NK-92 (cell line): ENCODE results near the gene CDC27.
"Not testable (repeated sequence)": the region's sequence is repeated elsewhere in the genome, so short reads cannot be mapped to it uniquely, and the experiment has no call there.

ENCODE experiments used
- DNase-seq: peaks from one replicate; lab custom pipeline; 2025; ENCODE audit not compliant: unreplicated experiment; lab: John Stamatoyannopoulos, UW

Gene CDC27

DNA sequence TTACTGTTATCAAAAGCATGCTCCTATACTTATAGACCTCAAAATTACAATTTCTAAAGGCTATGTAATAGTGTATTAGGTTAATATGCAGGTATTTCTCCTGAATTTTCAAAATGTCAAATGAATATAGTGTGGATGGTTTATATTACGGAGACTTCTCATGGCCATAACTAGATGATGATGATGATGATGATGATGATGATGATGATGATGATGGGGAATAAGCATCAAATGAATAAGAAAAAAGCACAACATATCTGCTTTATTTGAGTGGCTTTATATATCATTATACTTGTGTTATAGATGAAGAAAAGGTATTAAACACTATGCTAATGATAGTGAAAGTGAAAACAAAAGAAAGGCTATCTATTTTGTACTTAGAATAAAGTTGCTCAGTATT is 53.9 kb downstream of the CDC27 start:
- DNase-seq, result no peak

DNA sequence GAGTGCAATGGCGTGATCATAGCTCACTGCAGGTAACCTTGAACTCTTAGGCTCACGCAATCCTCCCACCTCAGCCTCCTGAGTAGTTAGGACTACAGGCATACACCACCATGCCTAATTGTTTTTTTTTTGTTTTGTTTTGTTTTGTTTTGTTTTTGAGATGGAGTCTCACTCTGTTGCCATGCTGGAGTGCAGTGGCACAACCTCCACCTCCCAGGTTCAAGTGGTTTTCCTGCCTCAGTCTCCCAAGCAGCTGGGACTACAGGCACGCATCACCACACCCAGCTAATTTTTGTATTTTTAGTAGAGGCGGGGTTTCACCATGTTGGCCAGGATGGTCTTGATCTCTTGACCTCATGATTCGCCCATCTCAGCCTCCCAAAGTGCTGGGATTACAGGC is 54.7 kb downstream of the CDC27 start:
- DNase-seq, result not testable (repeated sequence)

DNA sequence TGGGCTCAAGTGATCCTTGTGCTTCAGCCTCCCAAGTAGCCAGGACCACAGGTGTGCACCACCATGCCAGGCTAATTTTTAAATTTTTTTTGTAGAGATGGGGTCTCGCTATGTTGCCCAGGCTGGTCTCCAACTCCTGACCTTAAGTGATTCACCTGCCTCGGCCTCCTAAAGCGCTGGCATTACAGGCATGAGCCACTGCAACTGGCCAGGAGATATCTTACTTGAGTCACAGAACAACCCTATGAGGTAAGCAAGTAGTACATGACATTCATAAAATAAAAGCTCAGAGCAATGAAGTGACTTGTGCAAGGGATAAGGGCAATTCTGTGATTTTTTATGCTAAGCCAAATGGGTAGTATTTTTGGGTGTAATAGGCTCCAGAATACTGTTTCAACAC is 57.3 kb downstream of the CDC27 start:
- no peak for DNase-seq

DNA sequence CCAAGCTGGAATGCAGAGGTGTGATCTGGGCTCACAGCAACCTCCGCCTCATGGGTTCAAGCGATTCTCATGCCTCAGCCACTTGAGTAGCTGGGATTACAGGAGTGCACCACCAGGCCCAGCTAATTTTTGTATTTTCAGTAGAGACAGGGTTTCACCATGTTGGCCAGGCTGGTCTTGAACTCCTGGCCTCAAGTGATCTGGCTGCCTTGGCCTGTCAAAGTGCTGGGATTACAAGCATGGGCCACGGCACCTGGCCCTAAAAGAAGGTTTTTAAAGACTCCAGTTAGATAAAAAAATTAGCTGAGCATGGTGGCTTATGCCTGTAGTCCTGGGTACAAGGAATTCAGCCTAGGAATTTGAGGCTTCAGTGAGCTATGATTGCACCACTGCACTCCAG is 62.3 kb downstream of the CDC27 start:
- DNase-seq, result not testable (repeated sequence)

DNA sequence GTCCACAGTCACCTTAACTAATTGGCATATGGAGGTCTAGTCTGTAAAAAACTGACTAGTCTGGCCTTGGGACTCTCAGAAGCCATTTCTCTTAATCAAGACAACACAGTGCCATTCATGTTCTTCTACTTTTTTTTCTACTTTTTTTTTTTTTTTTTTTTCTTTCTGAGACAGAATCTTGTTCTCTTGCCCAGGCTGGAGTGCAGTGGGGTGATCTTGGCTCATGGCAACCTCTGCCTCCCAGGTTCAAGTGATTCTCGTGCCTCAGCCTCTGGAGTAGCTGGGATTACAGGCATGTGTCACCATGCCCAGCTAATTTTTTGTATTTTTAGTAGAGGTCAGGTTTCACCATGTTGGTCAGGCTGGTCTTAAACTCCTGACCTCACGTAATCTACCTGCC is 65.8 kb downstream of the CDC27 start:
- DNase-seq, result not testable (repeated sequence)

DNA sequence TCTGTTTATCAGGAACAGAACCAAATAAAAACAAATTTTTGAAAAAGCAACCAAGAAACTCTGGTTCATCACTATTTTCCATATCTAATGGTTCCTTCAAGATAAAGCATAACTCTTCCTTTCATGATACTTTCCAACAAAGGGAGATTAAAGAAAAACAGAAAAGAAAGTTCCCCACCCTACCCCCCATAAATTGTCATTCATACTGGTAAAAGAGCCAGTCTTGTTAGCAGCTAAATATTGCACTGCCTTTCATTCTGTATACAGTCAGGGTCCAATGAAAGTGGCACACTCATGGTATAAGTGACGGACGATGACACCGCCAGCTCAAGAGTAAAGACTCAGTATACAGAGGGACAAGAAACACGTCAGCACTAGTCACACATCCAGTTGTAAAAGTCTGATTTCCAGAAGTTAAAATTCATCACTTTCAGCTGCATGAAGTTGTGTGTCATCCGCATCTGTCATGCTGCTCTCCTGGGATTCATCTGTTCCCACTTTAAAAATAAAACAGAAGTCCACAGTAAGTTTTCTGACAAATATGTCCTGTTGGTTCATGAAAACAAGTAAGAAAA is 68.5 kb downstream of the CDC27 start:
- DNase-seq, result no peak

DNA sequence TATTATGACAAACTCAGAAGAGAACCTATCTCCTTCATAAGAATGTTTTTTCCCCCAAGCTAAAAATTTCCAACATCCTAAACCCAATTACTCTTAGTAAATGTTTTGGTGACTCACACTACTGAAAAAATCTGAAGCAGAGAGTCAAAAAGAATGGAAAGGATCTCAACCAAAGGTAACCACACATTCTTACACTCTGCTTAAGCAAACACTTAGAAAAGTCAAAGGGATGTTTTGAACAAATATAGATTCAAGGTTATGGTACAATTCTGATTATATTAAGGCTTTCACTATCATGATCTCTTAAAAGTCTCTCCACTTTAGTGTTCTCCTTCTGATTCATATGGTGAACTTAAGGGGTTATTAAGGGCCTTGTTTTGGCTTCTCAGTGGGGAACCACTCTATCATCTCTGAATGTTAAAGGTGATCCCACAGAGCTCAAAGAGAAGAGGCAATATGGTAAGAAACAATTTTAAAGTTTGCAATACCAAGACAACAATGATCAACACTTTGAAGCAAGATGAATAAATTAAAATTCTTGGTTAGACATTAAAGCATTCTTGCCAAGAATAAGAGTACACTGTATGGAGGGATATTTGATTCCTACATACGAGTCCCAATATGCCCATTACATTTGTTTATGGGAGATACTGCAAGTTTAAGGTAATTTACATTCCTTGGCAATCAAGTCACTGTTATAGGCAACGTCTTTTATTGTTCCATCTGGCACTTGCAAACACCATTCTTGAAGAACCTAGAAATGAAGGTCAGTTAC is 69.2 kb downstream of the CDC27 start:
- DNase-seq, result no peak

DNA sequence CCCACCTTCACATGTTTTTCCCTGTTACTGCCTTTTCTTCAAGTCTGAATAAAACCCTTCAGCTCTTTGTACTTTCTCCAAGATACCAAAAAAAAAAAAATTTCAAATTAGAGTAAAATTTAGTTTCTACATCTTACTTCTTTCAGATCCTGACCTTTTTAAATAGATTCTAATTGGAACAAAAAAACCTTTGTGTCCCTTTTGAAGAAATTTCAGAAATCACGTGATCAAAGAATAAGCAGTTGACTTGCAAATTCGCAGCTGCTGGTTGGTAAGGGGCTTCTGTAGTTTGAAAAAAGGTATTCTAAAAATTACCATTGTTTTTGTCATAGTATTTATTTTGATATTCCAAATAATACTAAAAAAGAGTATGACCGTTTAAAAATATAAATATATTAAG is 71.7 kb downstream of the CDC27 start:
- no peak for DNase-seq

DNA sequence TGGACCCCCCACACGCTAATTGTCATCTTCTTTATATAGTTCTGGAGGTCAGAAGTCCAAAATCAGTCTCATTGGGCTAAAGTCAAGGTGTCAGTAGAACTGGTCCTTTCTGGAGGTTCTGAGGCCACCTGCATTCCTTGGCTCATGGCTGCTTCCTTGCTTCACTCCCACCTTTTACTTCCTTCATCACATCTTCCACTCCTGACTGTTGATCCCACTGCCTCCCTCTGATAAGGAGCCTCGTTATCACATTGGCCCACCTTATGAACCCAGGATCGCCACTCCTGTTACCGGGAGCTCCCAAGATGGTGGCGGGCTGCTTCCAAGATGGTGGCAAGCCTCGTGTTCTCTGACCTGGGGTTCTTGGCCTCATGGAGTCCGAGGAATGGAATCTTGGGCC is 83.0 kb downstream of the CDC27 start:
- no peak for DNase-seq

DNA sequence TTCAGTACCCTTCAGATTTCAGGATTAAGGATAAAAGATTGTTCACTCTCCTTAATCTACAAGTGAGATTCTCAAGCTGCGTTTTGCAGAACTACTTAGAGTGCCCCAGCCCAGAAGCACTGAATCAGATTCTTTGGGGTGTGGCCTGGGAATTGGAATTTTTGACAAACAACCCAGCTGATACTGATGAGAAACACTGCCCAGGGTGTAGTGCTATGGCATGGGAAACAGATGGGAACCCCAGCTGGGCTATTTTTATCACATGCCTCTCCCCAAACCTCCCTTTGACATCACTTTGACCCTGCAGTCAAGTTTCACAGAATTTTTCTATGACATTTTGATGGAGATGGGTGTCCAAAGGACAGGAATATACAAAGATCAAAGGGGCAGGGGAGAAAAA is 83.8 kb downstream of the CDC27 start:
- not testable (repeated sequence) for DNase-seq

DNA sequence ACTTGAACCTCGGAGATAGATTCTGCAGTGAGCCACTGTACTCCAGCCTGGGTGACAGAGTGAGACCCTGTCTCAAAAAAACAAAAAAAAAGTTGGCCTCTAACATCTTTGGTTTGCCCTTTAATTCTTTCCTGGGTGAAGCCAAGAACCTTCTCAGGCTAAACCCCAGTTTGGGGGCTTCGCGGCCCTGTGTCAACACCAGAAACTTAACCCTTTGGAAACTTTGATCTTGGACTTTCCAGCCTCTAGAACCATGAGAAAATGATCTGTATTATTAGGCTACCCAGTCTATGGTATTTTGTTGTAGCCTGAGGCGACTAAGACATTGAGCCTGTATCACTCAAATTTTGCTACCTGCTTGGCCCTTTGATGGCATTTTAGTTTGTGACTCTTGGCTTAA is 86.2 kb downstream of the CDC27 start:
- no peak for DNase-seq

DNA sequence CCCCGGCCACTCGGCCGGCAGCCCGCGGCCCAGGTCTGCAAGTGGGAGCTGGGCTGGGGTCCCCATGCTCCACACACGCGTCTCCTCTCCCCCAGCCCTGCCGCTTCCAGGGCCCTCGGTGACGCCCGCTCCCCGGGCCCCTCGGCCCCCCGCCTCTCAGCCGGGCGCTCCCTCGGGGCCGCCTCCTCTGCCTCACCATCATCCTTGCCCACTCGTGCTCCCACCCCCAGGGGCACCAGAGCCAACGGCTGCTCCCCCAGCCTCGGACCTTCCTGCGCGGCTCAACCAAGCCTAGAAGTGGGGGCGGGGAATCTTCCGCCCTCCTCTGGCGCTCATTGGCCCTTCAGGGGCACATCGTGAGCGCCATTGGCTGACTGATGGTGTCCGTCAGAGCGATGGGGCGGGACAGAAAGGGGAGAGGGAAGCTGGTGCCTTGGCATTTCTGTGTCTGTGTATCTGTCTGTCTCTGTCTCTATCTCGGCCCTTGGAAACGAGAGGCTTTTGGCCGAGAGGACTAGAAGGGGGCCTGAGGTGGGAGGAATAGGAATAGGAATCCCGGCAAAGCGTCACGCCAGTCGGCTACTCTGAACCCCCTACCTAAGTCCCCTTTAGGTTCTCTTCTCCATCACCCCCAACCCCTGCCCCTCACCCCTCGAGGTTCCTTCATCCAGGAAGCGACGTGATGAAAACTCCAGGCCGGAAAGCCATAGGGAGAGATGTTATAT is 88.9 kb downstream of the CDC27 start:
- peak; percentile 48 for DNase-seq

DNA sequence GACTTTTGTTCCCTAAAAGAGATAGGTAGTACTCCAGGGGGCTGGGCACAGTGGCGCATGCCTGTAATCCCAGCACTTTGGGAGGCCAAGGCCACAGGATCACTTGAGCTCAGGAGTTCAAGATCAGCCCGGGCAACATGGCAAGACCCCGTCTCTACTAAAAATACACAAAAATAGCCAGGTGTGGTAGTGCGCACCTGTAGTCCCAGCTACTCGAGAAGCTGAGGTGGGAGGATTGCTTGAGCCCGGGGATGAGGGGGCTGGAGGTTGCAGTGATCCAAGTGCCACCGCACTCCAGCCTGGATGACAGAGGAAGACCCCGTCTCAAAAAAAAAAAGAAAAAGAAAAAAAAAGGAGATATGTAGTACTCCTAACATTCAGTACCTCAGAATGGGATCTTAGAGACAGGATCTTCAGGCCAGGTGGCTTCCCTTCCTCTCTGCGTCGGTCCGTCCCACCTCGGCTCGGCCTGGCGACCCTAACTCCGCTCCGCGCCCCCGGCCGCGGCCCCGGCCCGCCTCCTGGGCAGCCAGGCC is 89.6 kb downstream of the CDC27 start:
- no peak for DNase-seq

DNA sequence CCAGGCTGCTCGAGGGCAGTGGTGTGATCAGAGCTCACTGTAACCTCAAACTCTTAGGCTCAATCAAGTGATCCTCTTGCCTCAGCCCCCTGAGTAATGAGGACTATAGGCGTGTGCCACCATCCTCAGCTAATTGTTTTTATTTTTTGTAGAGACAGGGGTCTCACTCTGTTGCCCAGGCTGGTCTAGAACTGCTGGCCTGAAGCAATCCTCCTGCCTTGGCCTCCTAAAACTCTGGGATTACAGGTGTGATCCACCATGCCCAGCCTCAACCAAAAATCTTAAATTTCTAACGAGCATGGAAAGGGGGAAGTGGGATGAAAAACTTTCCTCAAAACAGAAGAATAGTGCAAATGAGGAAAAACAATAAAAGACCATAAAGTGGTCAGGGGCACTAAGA is 92.8 kb downstream of the CDC27 start:
- no peak for DNase-seq

DNA sequence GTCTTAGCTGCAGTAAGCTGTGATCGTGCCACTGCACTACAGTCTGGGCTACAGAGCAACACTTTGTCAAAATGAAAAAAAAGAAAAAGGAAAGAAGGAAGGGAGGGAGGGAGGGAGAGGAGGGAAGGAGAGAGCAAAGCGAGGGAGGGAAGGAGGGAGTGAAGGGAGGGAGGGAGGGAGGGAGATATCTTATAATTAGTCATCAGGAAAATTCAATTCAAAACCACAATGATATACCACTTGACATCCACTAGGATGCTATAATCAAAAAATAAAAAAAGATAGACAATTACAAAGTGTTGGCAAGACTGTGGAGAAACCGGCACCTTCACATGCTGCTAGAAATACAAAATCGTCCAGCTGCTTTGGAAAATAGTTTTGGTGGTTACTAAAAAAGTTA is 93.8 kb downstream of the CDC27 start:
- no peak for DNase-seq

DNA sequence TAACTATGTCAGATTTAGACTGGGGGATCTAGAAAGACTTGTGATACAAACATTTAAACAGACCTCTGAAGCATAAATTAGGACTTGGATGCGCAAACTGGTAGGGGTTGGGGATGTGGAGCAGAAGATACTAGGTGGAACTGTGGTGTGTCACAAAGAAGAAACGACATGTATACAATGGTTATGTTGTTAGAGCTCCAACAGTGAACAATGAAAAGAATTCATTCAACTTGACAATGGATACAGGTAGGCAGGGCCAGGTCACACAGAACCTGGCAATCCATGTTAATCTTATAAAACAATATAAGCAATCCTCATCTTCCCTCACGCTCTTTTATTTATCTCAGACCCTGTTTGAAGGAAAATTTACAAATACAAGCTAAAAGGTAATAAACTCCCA is 102.0 kb downstream of the CDC27 start:
- DNase-seq, result no peak

DNA sequence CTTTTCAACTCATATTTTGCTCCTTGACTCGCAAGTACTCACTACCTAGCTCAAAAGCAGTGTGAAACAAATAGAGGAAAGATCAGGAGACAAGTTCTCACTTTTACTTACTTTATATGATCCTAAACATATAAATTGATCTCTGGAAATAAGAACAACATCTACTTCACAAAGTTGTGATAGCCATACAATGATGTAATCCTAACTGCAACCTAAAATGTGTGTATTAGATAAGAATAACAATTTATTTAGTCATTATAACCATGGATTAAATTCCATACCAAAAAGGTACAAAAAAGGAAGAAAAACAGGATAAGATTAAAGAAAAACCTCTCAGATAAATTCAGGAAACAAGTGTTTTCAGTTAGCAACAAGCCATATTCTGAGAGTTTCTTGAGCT is 103.4 kb downstream of the CDC27 start:
- DNase-seq, result no peak

DNA sequence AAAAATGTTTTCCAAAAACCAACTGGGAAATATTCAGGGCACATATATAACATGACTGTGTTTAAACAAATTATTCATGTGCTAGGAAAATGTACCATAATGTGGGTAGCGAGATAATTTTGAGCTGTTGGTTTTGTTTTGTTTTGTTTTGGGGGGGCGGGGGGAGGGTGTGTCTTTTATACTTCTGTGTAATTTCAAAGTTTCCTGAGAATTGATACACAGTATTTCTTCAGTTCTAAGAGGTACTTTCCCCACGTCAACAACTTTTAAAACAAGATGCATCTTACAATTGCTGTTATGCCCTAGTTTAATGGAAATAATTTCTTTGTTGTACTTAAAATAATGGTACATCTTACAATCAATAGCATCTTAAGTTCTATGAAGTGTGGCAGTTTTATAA is 110.3 kb downstream of the CDC27 start:
- DNase-seq, result no peak

DNA sequence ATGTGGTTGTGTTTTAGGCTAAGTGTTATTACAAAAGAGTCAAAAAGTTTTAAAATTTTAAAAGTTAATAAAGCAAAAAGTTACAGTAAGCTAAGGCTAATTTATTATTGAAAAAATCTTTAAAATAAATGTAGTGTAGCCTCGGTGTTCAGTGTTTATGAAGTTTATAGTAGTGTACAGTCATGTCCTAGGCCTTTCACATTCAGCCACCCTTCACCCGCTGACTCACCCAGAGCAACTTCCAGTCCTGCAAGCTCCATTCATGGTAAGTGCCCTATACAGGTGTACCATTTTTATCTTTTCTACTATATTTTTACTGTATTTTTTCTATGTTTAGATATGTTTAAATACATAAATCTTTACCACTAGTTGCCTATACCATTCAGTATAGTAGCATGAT is 111.5 kb downstream of the CDC27 start:
- DNase-seq, result no peak

DNA sequence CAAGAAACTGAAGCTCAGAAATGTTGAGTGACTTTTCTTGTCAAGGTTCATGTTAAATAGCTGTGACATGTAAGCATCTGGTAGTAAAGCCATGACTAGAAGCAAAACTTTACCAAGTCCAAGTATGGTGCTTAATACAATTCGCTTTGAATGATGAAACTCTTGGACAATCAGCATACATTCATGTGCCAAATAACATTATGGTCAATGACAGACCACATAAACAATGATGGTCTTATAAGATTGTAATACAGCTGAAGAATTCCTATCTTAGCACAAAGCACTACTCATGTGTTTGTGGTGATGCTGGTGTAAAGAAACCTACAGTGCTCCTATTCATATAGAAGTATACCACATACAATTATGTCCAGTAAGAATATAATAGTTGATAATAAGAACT is 112.9 kb downstream of the CDC27 start:
- no peak for DNase-seq

DNA sequence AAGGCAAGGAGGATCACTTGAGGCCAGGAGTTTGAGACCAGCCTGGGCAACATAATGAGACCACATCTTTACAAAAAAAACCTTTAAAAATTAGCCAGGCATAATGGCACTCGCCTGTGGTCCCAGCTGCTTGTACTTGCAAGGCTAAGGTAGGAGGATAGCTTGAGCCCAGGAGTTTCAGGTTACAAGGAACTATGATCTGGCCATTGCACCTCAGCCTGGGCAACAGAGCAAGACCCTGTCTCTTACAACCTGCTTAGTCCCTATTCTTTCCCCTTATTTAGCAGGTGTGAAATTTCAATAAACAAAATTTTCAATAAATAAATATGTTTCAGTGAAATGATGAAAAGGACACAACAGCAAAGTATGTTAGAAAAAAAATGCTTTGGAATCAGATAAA is 114.7 kb downstream of the CDC27 start:
- DNase-seq, result not testable (repeated sequence)

DNA sequence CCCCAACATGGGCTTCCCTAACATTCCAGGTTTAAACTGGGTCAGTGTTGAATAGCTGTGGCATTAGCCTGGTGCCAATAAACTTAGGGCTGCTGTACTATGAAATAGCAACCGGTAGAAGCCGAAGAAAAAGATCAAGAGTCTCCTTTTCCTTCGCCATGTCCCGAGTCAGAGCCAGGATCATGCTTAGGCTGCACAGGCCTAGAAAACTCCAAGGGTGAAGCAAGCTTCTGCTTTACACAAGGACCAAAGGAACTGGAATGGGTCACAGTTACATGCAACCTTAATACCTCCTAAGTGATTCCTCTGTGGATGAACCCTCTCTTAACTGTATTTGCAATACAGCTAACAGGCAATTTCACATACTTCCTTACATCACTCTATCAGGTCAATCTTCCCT is 115.5 kb downstream of the CDC27 start:
- DNase-seq, result not testable (repeated sequence)
